ENCODE results near the gene EFS. TPM values are rescaled to one million over a fixed set of nuclear protein-coding genes. Genes with fewer than 3 reads are reported as not detected.
"Not testable (repeated sequence)": the region's sequence is repeated elsewhere in the genome, so short reads cannot be mapped to it uniquely, and the experiment has no call there.

Gene EFS
- total RNA-seq, 1 donor from 2014 or later: 27.6 TPM

DNA sequence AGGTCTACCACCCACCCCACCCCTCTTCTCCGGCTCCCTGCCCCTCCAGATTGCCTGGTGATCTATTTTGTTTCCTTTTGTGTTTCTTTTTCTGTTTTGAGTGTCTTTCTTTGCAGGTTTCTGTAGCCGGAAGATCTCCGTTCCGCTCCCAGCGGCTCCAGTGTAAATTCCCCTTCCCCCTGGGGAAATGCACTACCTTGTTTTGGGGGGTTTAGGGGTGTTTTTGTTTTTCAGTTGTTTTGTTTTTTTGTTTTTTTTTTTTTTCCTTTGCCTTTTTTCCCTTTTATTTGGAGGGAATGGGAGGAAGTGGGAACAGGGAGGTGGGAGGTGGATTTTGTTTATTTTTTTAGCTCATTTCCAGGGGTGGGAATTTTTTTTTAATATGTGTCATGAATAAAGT is 39.2 kb downstream of the EFS start:
- not testable (repeated sequence) for ATAC-seq

DNA sequence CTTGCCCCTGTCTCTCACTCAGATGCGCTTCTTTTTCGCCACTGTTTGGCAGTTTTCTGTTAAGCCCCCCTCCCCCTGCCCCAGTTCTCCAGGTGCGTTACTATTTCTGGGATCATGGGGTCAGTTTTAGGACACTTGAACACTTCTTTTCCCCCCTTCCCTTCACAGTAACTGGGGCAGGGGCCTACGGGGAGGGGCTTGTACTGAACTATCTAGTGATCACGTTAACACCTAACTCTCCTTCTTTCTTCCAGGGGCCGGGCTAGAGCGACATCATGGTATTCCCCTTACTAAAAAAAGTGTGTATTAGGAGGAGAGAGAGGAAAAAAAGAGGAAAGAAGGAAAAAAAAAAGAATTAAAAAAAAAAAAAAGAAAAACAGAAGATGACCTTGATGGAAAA is 40.0 kb downstream of the EFS start:
- ATAC-seq: no peak

DNA sequence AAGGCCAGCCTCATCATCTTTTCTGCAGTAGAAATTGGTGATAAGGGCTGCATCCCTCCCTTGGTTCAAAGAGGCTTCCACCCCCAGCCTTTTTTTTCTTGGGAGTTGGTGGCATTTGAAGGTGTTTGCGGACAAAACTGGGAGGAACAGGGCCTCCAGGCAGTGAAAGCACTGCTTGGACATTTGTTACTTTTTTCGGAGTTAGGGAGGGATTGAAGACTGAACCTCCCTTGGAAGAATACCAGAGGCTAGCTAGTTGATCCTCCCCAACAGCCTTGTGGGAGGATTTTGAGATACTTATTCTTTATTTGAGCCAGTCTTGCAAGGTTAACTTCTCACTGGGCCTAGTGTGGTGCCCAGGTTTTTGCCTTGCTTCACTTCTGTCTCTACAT is 40.5 kb downstream of the EFS start:
- no peak for ATAC-seq

DNA sequence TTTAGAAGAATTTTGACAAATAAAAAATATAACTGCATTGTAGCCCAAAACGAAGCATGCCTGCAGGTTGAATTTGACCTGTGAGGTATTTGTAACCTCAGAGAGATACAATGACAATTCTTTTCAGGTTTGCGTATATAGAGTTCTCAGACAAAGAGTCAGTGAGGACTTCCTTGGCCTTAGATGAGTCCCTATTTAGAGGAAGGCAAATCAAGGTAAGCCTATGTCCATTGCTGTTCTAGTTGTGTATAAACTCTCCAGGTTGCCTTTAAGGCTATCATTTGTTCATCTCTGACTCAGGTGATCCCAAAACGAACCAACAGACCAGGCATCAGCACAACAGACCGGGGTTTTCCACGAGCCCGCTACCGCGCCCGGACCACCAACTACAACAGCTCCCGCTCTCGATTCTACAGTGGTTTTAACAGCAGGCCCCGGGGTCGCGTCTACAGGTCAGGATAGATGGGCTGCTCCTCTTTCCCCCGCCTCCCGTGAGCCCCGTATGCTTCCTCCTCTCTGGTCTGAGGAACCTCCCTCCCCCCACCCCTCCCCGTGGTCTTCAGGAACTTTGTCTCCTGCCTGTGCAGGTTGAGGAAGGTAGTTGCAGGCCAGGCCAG is 41.0 kb downstream of the EFS start:
- no peak for ATAC-seq

DNA sequence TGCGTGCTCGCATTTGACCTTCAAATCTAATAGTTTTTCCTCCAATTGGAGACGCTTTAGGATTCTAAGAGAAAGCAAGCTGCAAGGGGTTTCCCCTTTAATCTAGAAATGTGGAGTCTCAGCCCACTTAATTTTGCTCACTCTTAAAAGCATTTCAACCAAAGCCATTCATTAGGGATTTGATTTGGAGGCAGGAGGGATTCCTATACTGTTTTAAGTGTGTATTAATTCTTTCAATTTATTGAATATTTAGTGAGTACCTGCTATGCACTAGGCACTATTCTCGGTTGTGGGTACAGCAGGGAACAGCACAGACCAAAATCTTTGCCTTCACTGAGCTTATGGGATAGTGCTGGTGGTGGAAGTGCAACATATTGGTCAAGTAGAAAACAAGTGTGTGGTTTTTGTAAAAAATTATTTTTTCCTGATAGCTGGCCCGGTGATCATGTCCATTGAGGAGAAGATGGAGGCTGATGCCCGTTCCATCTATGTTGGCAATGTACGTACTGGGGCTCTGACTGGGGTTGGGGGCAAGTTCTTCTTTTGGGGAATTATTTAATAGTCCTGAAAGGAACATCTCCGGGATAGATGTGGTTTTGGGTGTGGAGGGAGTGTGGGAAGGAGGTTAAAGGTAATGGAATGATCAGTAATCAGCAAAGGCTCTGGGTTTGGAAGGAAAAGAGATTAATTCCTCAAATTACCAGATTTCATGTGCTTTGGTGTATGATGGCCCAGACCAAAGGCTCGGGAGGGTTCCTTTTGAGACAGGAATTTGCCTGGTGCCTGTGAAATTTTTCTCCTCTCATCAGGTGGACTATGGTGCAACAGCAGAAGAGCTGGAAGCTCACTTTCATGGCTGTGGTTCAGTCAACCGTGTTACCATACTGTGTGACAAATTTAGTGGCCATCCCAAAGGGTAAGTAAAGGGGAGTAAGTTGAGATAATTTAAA is 42.1 kb downstream of the EFS start:
- no peak for ATAC-seq

DNA sequence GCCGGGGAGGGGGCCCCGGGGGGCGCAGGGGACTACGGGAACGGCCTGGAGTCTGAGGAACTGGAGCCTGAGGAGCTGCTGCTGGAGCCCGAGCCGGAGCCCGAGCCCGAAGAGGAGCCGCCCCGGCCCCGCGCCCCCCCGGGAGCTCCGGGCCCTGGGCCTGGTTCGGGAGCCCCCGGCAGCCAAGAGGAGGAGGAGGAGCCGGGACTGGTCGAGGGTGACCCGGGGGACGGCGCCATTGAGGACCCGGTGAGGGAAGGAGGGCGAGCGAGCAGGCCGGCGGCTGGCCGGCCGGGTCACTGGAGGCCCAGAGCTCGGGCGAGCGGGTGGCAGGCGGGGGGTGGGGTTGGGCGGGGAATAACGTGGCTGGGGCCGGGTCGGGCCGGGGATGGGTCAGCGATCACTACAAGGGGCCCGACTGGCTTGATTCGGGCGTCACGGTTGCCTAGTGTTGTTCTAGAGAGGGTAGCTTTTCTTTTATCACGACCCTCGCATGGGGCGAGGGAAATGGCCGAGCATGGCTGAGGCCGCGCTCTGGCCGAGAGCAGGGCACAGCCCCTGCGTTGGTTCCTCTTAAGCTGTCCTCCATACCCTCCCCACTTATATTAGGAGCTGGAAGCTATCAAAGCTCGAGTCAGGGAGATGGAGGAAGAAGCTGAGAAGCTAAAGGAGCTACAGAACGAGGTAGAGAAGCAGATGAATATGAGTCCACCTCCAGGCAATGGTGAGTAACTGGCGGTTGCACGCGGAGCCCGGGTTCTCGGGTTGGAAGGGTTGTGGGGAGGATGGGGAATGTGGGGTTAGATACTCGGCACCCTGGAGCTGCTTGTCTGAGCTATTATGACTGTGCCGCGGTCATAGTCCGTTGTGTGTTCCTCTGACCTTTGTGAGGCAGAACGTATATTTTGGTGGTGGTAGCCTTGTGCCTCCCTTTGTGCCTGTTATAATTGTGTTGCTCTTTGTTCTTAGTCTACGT is 43.1 kb downstream of the EFS start:
- peak; percentile 15 for ATAC-seq

DNA sequence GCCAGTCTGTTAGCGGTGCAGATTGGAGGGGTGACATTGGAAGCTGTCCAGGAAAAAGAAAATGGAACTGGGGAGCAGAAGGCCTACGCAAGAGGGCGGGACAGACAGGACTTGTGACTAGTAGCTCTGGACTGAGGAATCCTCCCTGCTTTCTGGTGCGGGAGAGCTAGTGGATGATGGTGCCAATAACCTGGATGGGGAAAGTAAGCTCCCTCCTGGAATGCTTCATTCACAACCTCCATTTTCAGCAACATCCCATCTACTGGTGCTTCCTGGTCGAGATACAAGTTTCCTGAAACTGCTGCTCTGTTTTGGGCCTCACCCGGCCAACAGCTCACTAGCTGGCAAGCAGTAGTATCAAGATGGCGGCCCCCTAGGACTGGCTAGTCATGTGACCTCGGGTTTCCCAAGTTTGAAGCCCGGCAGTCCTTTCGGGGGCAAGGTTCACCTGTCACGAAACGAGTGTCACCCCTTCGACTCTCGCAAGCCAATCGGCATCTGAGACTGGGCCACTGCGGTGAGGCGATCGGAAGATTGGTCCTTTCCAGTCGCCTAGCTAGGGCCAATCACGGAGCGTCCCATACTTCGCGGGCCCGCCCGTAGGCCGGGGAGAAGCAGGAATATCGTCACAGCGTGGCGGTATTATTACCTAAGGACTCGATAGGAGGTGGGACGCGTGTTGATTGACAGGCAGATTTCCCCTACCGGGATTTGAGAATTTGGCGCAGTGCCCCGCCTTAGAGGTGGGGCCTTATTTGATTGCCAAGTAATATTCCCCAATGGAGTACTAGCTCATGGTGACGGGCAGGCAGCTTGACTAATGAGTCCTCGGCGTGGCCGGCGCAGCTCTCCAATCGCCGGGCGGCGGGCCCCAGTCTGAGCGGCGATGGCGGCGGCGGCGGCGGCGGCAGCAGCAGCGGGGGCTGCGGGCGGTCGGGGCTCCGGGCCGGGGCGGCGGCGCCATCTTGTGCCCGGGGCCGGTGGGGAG is 44.1 kb downstream of the EFS start, which contains the start of gene PABPN1:
PABPN1 (plus strand) TSS at position 874 of the 988 bp plus-strand sequence; CDS start at position 887, 13 bp downstream.
- peak; percentile 95 for ATAC-seq

DNA sequence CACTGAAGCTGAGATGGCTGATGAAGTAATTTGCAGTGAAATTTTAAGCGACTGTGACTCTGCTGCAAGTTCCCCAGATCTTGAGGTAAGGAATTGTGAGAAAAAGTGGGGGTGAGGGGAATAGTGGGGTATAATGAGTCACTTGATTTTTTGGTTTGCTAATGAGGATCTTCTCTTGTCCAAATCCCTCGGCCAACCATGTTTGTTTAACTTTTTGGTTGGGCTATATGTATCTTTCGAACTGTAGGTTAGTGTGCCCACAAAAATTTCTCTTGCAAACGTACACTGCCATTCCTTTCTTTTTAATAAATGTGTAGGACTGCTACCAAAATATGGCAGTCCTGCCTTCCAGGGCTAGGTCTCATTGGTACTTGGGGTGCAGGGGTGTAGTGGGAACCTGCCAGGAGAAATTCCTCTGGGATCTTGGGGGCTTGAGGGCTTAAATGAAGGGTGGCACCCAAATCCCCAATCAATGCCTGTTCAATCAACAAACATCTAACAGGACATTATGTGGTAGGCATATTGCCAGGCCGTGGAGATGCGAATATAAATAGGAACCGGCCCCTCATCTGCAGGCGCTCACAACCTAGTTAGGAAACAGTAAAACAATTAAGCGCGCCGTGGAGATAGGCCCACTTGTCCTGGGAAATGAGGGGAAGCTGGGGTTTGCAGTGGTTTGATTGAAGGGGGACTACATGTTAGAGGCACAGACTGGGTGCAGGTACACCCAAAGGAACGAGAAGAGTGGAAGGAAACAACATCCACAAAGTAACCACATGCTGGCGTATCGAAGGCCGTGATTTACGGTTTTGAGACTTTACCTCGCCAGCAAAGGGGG is 45.0 kb downstream of the EFS start:
- ATAC-seq: no peak

DNA sequence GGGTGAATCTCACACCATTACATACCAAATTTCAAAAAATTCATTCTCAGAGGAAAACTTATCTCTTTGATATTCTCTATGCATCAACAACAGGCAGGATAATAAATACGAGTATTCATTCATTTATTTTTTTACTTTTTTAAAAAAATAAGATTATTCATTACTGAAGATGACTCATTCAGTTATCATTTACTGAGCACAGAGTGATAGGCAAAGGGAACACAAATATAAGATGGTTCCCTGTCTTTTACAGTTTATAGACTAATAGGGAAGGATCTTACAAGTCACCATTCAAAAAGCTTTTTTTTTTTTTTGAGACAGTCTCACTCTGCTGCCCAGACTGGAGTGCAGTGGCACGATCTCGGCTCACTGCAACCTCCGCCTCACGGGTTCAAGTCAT is 48.7 kb downstream of the EFS start:
- ATAC-seq: no peak

DNA sequence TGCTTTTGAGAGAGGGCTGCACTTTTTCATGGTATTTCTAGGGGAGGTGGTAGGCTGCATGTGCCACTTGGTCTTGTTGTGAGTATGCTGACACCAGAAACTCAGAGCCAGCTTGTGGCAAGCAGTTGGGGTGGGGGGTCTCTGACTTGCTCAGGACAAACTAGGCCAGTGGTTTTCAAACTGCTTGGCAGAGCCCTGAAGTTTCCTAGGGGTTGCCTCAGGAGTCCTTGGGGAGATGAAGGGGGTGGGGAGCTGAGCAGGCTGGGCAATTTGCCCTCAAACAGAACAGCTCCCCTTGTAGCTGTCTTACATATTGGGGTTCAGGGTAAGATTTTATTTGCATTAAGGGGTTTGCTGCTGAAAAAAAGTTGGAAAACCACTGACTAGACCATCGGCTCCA is 54.4 kb downstream of the EFS start:
- ATAC-seq: no peak

DNA sequence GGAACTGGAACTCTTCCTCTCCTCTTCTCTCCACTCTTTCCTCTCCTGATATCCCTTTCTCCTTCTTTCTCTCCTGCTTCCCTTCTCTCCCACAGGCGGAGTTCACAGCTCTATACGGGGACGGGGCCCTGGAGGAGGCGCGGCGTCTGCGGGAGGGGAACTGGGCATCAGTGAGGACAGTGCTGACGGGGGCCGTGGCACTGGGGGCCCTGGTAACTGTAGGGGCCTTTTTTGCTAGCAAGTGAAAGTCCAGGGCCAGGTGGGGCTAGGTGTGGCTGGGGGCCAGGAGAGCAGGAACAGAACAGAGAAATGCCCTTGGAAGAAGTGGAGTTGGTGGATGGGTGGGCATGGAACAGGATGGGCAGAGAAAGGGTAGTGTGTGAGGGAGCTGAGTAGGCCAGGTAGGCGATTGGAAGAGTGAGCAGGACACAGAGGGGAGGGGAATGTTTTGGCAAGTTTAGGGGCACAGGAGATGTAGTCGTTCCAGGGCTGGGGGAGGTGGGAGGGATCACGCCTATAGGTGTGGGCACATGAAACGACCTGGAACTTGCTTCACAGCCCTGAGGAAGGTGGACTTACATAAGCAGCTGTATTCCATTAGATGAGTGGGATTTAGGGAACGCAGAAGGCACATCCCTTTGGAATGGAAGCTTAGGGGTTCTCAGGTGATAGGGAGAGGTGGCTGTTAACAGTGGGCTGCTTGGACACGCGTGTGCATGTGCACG is 56.1 kb downstream of the EFS start:
- ATAC-seq: no peak

DNA sequence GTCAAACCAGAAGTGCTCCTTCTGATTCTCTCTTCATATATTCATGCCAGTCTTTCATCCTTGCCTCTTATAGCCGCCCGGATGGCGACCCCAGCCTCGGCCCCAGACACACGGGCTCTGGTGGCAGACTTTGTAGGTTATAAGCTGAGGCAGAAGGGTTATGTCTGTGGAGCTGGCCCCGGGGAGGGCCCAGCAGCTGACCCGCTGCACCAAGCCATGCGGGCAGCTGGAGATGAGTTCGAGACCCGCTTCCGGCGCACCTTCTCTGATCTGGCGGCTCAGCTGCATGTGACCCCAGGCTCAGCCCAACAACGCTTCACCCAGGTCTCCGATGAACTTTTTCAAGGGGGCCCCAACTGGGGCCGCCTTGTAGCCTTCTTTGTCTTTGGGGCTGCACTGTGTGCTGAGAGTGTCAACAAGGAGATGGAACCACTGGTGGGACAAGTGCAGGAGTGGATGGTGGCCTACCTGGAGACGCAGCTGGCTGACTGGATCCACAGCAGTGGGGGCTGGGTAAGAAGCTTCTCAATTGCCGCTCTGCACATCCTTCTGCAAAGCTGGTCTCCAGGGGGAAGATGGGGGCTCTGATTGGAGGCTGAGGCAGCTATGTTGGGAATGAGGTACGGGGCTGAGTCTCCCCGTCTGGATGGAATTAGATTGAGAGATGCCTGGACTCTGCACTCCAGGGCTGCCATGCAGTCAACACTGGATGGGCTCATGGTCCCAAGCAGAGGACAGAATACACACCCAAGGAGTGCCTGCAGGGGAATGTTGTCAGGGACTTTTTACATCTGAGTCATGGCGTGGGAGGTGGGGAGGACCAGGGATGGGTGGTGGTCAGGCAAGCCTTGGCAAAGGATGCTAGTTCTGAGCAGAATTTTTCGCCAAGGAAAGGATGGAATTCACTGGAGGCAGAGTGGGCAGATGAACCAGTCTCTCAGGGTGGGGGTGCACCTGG is 57.0 kb downstream of the EFS start:
- ATAC-seq: peak; percentile 63

DNA sequence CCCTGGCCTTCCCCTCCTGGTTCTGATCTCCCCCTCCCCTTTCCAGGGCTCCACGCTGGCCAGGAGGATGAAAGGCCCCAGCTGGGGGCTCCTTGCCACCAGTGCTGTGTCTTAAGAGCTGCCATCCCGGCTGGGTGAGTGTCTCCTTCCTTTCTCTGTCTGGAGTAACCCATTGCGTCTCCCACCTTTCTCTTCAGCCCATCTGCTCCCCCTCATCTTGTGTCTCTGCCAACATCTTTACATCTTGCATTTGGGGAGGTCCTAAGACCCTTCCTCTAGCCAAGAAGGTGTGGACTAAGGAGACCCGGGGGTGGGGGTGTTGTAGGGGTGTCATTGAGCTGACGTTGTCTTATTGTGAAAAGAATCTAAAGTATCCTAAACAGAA is 57.8 kb downstream of the EFS start:
- no peak for ATAC-seq

DNA sequence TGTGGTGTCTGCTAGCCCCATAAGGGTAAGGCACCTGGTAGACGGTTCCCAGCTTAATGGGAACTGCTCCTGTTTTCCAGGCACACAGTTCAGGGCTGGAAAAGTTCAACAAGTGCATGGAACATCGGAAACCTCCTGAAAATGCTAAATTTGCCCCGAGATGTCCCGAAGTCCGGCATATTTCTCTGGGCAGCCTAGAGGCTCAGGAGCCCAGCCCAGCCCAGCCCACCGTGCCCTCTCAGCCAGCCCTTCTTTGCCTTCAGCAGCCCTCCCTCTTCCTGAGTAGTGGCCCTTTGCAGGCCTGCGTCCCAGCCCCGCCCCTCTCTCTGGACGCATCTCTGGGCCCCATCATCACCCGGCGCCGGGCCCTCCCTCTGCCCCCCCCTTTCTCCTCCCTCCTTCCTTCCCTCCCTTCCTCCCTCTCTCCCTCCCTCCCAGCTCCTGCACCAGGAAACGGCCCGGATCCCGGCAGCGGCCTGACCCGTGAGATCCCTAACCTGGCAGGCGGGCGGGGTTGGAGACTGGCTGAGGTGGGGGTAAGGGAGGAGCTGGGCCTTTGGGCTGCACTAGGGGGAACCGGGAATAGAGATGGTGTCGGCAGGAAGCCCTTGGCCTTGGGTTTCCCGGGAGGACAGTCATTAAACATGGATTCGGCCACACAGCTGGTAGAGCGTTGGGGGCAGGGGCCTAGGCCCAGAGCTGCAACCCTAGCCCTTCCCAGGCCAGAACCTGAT is 58.4 kb downstream of the EFS start, which contains the start of gene BCL2L2:
BCL2L2 (plus strand) TSS at position 422 of the 734 bp plus-strand sequence. CDS start 935 bp downstream, outside the sequence.
- ATAC-seq: peak; percentile 72

Data from esophagus mucosa (tissue), 1 donor.